HAP-1 (cell line): ENCODE data around the gene CIT.
A peak's percentile ranks its signal among the peaks of the same experiment; 100 is the strongest.
"Not testable (repeated sequence)": the region's sequence is repeated elsewhere in the genome, so short reads cannot be mapped to it uniquely, and the experiment has no call there.

Experiments used
- DNase-seq, 2 experiments: peaks; one replicate each; pipeline ENCODE4 v3.0.0-alpha.2; 2016 to 2020; ENCODE audit warnings: low spot score in 2 of 2
- H3K27me3 ChIP-seq: fragments of 250-450 bp; sonication (Bioruptor Pico); 2 replicates; pipeline ENCODE4 v1.5.1; 2020; ENCODE audit warnings: low read depth, mild to moderate bottlenecking, moderate library complexity
- H3K36me3 ChIP-seq: fragments of 250-450 bp; sonication (Bioruptor Pico); replicated peaks from 2 replicates; pipeline ENCODE4 v1.5.1; 2020; ENCODE audit warnings: mild to moderate bottlenecking
- H3K4me1 ChIP-seq: fragments of 250-450 bp; sonication (Bioruptor Pico); 2 replicates; pipeline ENCODE4 v1.5.1; 2020; ENCODE audit warnings: mild to moderate bottlenecking
- H3K4me3 ChIP-seq: fragments of 250-450 bp; sonication (Bioruptor Pico); 2 replicates; pipeline ENCODE4 v1.5.1; 2020; ENCODE audit warnings: mild to moderate bottlenecking, moderate library complexity
- H3K9me3 ChIP-seq: fragments of 250-450 bp; sonication (Bioruptor Pico); 2 replicates; pipeline ENCODE4 v1.5.1; 2020; ENCODE audit warnings: mild to moderate bottlenecking, moderate library complexity
- in situ Hi-C: fragments of 300-500 bp; cut with MboI; formaldehyde crosslinking; loops from 3 replicates; pipeline ENCODE4 v1.14.3; 2020; ENCODE audit warnings: low sequenced_read_pairs, inconsistent platforms, mixed read lengths

Gene CIT

GRCh38 chr12:119876761-119877638 lies at the start of gene CIT:
CIT (minus strand) TSS chr12:119877320; CDS start chr12:119876168, 1,152 bp downstream.
- H3K27me3 ChIP-seq, result no peaks in the 10 kb centered on the region
- H3K9me3 ChIP-seq, result no peaks in the 10 kb centered on the region
- H3K36me3 ChIP-seq, result peaks cover 32% of the 10 kb centered on the region
- in situ Hi-C loops, result no loop called here
- peak within 1 kb of the TSS; percentile 95 for H3K4me3 ChIP-seq
- DNase-seq, result peak; percentile 94 to 98
- H3K4me1 ChIP-seq, result peaks cover 9% of the 10 kb centered on the region

GRCh38 chr12:119925269-119925668 lies 48.1 kb upstream of the CIT start:
- DNase-seq, result no peak
- Histone ChIP-seq H3K9me3 (no peaks in the 10 kb centered on the region), H3K36me3 (no peaks in the 10 kb centered on the region), H3K27me3 (no peaks in the 10 kb centered on the region), H3K4me3 (no peak overlapping the region), H3K4me1 (peaks cover 6% of the 10 kb centered on the region)
- in situ Hi-C loops, result no loop called here

- Histone ChIP-seq H3K27me3 (no peaks in the 10 kb centered on the region), H3K36me3 (no peaks in the 10 kb centered on the region), H3K4me3 (no peak overlapping the region), H3K9me3 (no peaks in the 10 kb centered on the region), H3K4me1 (no peaks in the 10 kb centered on the region)
- in situ Hi-C loops, result no loop called here
- no peak for DNase-seq
These were observed 42.9 kb upstream of the CIT start for GRCh38 chr12:119920064-119920463.

- no peak for DNase-seq
- no peaks in the 10 kb centered on the region for H3K4me1 ChIP-seq
- H3K27me3 ChIP-seq, result no peaks in the 10 kb centered on the region
- no peak overlapping the region for H3K4me3 ChIP-seq
- no peaks in the 10 kb centered on the region for H3K36me3 ChIP-seq
- no peaks in the 10 kb centered on the region for H3K9me3 ChIP-seq
- in situ Hi-C loops, result no loop called here
These were observed 38.9 kb upstream of the CIT start for GRCh38 chr12:119915894-119916510.

- Histone ChIP-seq H3K36me3 (no peaks in the 10 kb centered on the region), H3K27me3 (no peaks in the 10 kb centered on the region), H3K9me3 (no peaks in the 10 kb centered on the region), H3K4me1 (no peaks in the 10 kb centered on the region), H3K4me3 (no peak overlapping the region)
- no peak for DNase-seq
- in situ Hi-C loops, result no loop called here
These were observed 37.5 kb upstream of the CIT start for GRCh38 chr12:119914666-119915065.

- no peaks in the 10 kb centered on the region for H3K27me3 ChIP-seq
- H3K9me3 ChIP-seq, result no peaks in the 10 kb centered on the region
- no peak overlapping the region for H3K4me3 ChIP-seq
- H3K4me1 ChIP-seq, result no peaks in the 10 kb centered on the region
- DNase-seq, result no peak
- in situ Hi-C loops, result no loop called here
- H3K36me3 ChIP-seq, result no peaks in the 10 kb centered on the region
These were observed 36.6 kb upstream of the CIT start for GRCh38 chr12:119913536-119914330.

- DNase-seq, result no peak
- Histone ChIP-seq H3K4me3 (no peak overlapping the region), H3K27me3 (no peaks in the 10 kb centered on the region), H3K9me3 (no peaks in the 10 kb centered on the region), H3K36me3 (no peaks in the 10 kb centered on the region), H3K4me1 (no peaks in the 10 kb centered on the region)
- in situ Hi-C loops, result no loop called here
These were observed 34.1 kb upstream of the CIT start for GRCh38 chr12:119911182-119911581.

- Histone ChIP-seq H3K4me1 (no peaks in the 10 kb centered on the region), H3K27me3 (no peaks in the 10 kb centered on the region), H3K4me3 (no peak overlapping the region), H3K36me3 (no peaks in the 10 kb centered on the region), H3K9me3 (no peaks in the 10 kb centered on the region)
- in situ Hi-C loops, result no loop called here
- no peak for DNase-seq
These were observed 33.5 kb upstream of the CIT start for GRCh38 chr12:119910586-119910985.

- Histone ChIP-seq H3K4me1 (no peaks in the 10 kb centered on the region), H3K9me3 (no peaks in the 10 kb centered on the region), H3K36me3 (no peaks in the 10 kb centered on the region), H3K27me3 (no peaks in the 10 kb centered on the region), H3K4me3 (no peak overlapping the region)
- peak; percentile 81 to 84 for DNase-seq
- in situ Hi-C loops, result no loop called here
These were observed 25.0 kb upstream of the CIT start for GRCh38 chr12:119902084-119902509.

GRCh38 chr12:119901670-119902069 lies 24.6 kb upstream of the CIT start:
- no peak for DNase-seq
- H3K36me3 ChIP-seq, result no peaks in the 10 kb centered on the region
- in situ Hi-C loops, result no loop called here
- no peak overlapping the region for H3K4me3 ChIP-seq
- H3K4me1 ChIP-seq, result no peaks in the 10 kb centered on the region
- H3K27me3 ChIP-seq, result no peaks in the 10 kb centered on the region
- H3K9me3 ChIP-seq, result no peaks in the 10 kb centered on the region

GRCh38 chr12:119894916-119895315 lies 17.8 kb upstream of the CIT start:
- H3K27me3 ChIP-seq, result no peaks in the 10 kb centered on the region
- no peak overlapping the region for H3K4me3 ChIP-seq
- DNase-seq, result no peak
- in situ Hi-C loops, result no loop called here
- H3K4me1 ChIP-seq, result no peaks in the 10 kb centered on the region
- no peaks in the 10 kb centered on the region for H3K36me3 ChIP-seq
- no peaks in the 10 kb centered on the region for H3K9me3 ChIP-seq

GRCh38 chr12:119892611-119893010 lies 15.5 kb upstream of the CIT start:
- H3K36me3 ChIP-seq, DNase-seq, H3K4me1 ChIP-seq, H3K4me3 ChIP-seq, H3K27me3 ChIP-seq, in situ Hi-C loops, H3K9me3 ChIP-seq: not testable (repeated sequence)

- Histone ChIP-seq H3K36me3 (no peaks in the 10 kb centered on the region), H3K4me3 (no peak overlapping the region), H3K4me1 (no peaks in the 10 kb centered on the region), H3K9me3 (no peaks in the 10 kb centered on the region), H3K27me3 (peaks cover 4% of the 10 kb centered on the region)
- in situ Hi-C loops, result no loop called here
- no peak for DNase-seq
These were observed 8.4 kb upstream of the CIT start for GRCh38 chr12:119885549-119885948.

- H3K36me3 ChIP-seq, H3K9me3 ChIP-seq, in situ Hi-C loops, H3K4me3 ChIP-seq, DNase-seq, H3K4me1 ChIP-seq, H3K27me3 ChIP-seq: not testable (repeated sequence)
These were observed 6.7 kb upstream of the CIT start for GRCh38 chr12:119883791-119884190.
